Stromal cell of bone marrow (primary cell): ENCODE data around the gene CEP104.
A peak's percentile ranks its signal among the peaks of the same experiment; 100 is the strongest.

Experiments used
- DNase-seq: peaks from one replicate; pipeline ENCODE4 v3.0.0-alpha.2; 2012; ENCODE audit warnings: low read depth

Gene CEP104

GRCh38 chr1:3856923-3857790, at the start of gene CEP104, which contains the start of gene DFFB:
TSS of gene CEP104 (minus strand) at chr1:3857211. CDS start at chr1:3852407, 4,804 bp downstream.
TSS of gene DFFB (plus strand) at chr1:3857476. CDS start at chr1:3857604, 128 bp downstream.
- peak; percentile 50 for DNase-seq

GRCh38 chr1:3906672-3907020, 49.6 kb upstream of the CEP104 start:
- no peak for DNase-seq

- DNase-seq: no peak
These were observed 49.1 kb upstream of the CEP104 start for GRCh38 chr1:3905953-3906671.

- no peak for DNase-seq
These were observed 48.4 kb upstream of the CEP104 start for GRCh38 chr1:3905266-3905952.

- DNase-seq: no peak
These were observed 47.8 kb upstream of the CEP104 start for GRCh38 chr1:3904843-3905185.

- DNase-seq: no peak
These were observed 47.2 kb upstream of the CEP104 start for GRCh38 chr1:3904006-3904842.

GRCh38 chr1:3903141-3904005, 46.4 kb upstream of the CEP104 start:
- DNase-seq: no peak

- DNase-seq: no peak
These were observed 45.6 kb upstream of the CEP104 start for GRCh38 chr1:3902571-3903091.

GRCh38 chr1:3902111-3902511, 45.1 kb upstream of the CEP104 start:
- no peak for DNase-seq

- peak; percentile 94 for DNase-seq
These were observed 44.0 kb upstream of the CEP104 start for GRCh38 chr1:3900969-3901529.

GRCh38 chr1:3900150-3900968, 43.3 kb upstream of the CEP104 start, which contains the start of gene C1orf174:
TSS of gene C1orf174 (minus strand) at chr1:3900272. CDS start at chr1:3900186, 86 bp downstream.
- DNase-seq: peak; percentile 95

- DNase-seq: no peak
These were observed 42.7 kb upstream of the CEP104 start for GRCh38 chr1:3899754-3900149.

- no peak for DNase-seq
These were observed 42.2 kb upstream of the CEP104 start for GRCh38 chr1:3898994-3899753.

GRCh38 chr1:3898475-3898735, 41.4 kb upstream of the CEP104 start:
- DNase-seq: no peak

GRCh38 chr1:3896396-3897000, 39.5 kb upstream of the CEP104 start:
- no peak for DNase-seq

GRCh38 chr1:3895951-3896325, 38.9 kb upstream of the CEP104 start:
- DNase-seq: no peak

GRCh38 chr1:3895279-3895950, 38.4 kb upstream of the CEP104 start:
- DNase-seq: no peak
